ENCODE data around the gene NEDD9.

The NEDD9 gene

GRCh38 chr6:11233673-11234573, 1.5 kb upstream of the NEDD9 start:
- no peak for DNase-seq

GRCh38 chr6:11232770-11233626, 530 bp upstream of the NEDD9 start:
- DNase-seq, result no peak

- DNase-seq, result no peak
Observed at GRCh38 chr6:11231564-11232192, 790 bp downstream of the NEDD9 start.

- DNase-seq, result no peak
Observed at GRCh38 chr6:11231108-11231463, 1.4 kb downstream of the NEDD9 start.

GRCh38 chr6:11230158-11231107, 2.0 kb downstream of the NEDD9 start:
- DNase-seq, result no peak

GRCh38 chr6:11229655-11230046, 2.8 kb downstream of the NEDD9 start:
- no peak for DNase-seq

GRCh38 chr6:11228935-11229654, 3.4 kb downstream of the NEDD9 start:
- DNase-seq, result no peak

GRCh38 chr6:11227698-11228097, 4.8 kb downstream of the NEDD9 start:
- no peak for DNase-seq

GRCh38 chr6:11226005-11226404, 6.5 kb downstream of the NEDD9 start:
- DNase-seq, result no peak

- no peak for DNase-seq
Observed at GRCh38 chr6:11224966-11225463, 7.5 kb downstream of the NEDD9 start.

GRCh38 chr6:11224252-11224965, 8.1 kb downstream of the NEDD9 start:
- no peak for DNase-seq

GRCh38 chr6:11223286-11223864, 9.1 kb downstream of the NEDD9 start:
- no peak for DNase-seq

GRCh38 chr6:11222385-11223277, 9.8 kb downstream of the NEDD9 start:
- DNase-seq, result peak; percentile 63

GRCh38 chr6:11221623-11222384, 10.7 kb downstream of the NEDD9 start:
- peak; percentile 43 for DNase-seq

- DNase-seq, result no peak
Observed at GRCh38 chr6:11219400-11219834, 13.1 kb downstream of the NEDD9 start.

GRCh38 chr6:11218538-11219399, 13.7 kb downstream of the NEDD9 start:
- no peak for DNase-seq

- no peak for DNase-seq
Observed at GRCh38 chr6:11218102-11218442, 14.4 kb downstream of the NEDD9 start.

Measured in hematopoietic multipotent progenitor cell treated with erythropoietin and hydrocortisone succinate and interleukin-3 and kit ligand, for 4 days (in vitro differentiated cells).